SIG-M5 treated with dmso at 0.1 percent for 504 hours (cell line): ENCODE results near the gene SEMA6B.

Source experiments
- DNase-seq: peaks from one replicate; lab custom pipeline; 2025; ENCODE audit not compliant: unreplicated experiment; lab: John Stamatoyannopoulos, UW

SEMA6B gene

GRCh38 chr19:4496304-4496703, 63.2 kb downstream of the SEMA6B start:
- DNase-seq, result no peak

GRCh38 chr19:4495471-4495870, 64.0 kb downstream of the SEMA6B start:
- no peak for DNase-seq

GRCh38 chr19:4494691-4495064, 64.8 kb downstream of the SEMA6B start:
- DNase-seq, result no peak

- no peak for DNase-seq
These were observed 65.4 kb downstream of the SEMA6B start for GRCh38 chr19:4493929-4494690.

GRCh38 chr19:4493104-4493928, 66.2 kb downstream of the SEMA6B start:
- DNase-seq, result no peak
